Measurements from ENCODE around the gene CRIP2. TPM values are rescaled to one million over a fixed set of nuclear protein-coding genes. Genes with fewer than 3 reads are reported as not detected.

CRIP2 gene
- total and polyA plus RNA-seq, 2 of the 8 experiments (the other 6 are each of a cell fraction or from before 2014, with no cell fraction given) = 4.2 to 13.5 TPM

DNA sequence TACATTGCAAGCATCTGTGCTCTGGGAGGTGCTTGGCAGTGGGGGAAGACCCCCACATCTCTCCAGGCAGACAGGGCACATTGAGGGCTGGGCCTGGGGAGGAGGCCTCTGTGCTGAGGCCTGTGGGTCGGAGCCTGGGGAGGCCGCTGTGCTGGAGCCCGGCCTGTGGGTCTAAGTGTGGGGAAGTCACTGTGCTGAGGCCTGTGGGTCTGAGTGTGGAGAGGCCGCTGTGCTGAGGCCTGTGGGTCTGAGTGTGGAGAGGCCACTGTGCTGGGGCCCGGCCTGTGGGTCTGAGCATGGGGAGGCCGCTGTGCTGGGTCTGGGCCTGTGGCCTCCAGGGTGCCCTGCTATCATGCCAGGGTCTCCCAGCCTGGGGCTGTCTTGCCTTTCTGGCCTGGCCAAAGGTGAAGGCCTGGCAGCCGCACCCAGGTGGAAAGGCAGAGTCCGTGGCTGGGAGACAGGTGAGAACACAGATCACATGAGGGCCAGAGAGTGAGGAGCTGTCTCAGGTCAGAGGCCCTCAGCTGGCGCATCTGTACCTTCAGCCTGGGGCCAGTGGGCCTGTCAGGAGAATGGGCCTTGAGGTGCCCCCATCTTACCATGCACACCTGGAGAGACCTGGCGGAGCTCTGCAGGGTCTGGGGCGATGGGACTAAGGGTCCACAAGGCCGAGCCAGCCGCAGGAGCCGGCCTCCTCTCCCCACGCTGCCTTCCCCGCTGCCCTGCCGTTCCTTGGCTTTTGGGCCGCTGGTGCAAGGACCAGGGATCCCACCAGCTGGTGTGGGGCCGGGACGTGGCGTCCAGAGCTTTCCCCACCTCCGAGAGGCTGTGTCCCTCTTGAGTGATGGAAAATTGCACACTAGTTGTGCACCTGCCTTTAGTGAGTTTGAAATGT lies 18.6 kb upstream of the CRIP2 start:
- Histone ChIP-seq H3K36me3 (ENCODE audit: control insufficient read depth in 2 of 4, insufficient read depth in 4 of 4, low read length in 3 of 4) (peaks cover 23 to 70% (median 43%) of the 10 kb centered on the region in 4 experiments), H2BK12ac (ENCODE audit: low read depth, low read length) (no peak overlapping the region), H3K27ac (ENCODE audit: low read depth, low read length) (no peak overlapping the region), H4K20me1 (replicated peaks in 1 of 2; ENCODE audit: control insufficient read depth in 1 of 2, insufficient read depth in 2 of 2, low read length in 2 of 2) (peaks cover 9 to 18% of the 10 kb centered on the region in 2 experiments), H3K79me1 (ENCODE audit: low read depth, low read length) (peaks cover 2% of the 10 kb centered on the region; the same call in 1 of the 2 replicates), H4K91ac (replicated peaks; ENCODE audit: insufficient read length, low read length) (no peak overlapping the region), H2BK120ac (replicated peaks; ENCODE audit: low read depth, low read length) (no peak overlapping the region), H3K4me2 (ENCODE audit: insufficient read depth in 1 of 2, low read depth in 2 of 2, low read length in 2 of 2) (no peak overlapping the region), H4K8ac (ENCODE audit: extremely low read depth, insufficient read depth, low read length) (no peak overlapping the region), H3K23ac (ENCODE audit: insufficient read length) (no peak overlapping the region), H3K4me1 (replicated peaks in 1 of 4; ENCODE audit: control insufficient read depth in 3 of 4, insufficient read depth in 4 of 4, low read length in 3 of 4) (0 out of 7 replicates have a peak, but pooled peaks cover 0 to 2% (median 0%) of the 10 kb centered on the region in 4 experiments), H4K5ac (ENCODE audit: insufficient read length, low read depth, low read length) (no peak overlapping the region), H2AK5ac (ENCODE audit: low read depth, low read length) (no peak overlapping the region), H2AFZ (ENCODE audit: low read length) (no peak overlapping the region), H3K79me2 (ENCODE audit: control insufficient read depth in 1 of 2, insufficient read depth in 2 of 2, low read length in 2 of 2) (no peaks in the 10 kb centered on the region; a peak in 1 of 4 replicates), H2BK20ac (ENCODE audit: low read length) (no peak overlapping the region), H3K56ac (replicated peaks; ENCODE audit: insufficient read length, low read depth, low read length) (no peak overlapping the region), H3K9ac (replicated peaks in 1 of 4; ENCODE audit: extremely low read depth in 1 of 4, low read depth in 3 of 4, low read length in 3 of 4) (no peak overlapping the region), H2BK5ac (ENCODE audit: low read depth, low read length) (no peak overlapping the region; the same call in 1 of the 2 replicates), H3K9me3 (ENCODE audit: insufficient read depth in 2 of 2, low read depth in 1 of 2, low read length in 1 of 2) (no peaks in the 10 kb centered on the region), H3K27me3 (replicated peaks in 1 of 4; ENCODE audit: control insufficient read depth in 3 of 4, extremely low read depth in 1 of 4, insufficient read depth in 3 of 4, low read length in 3 of 4) (no peaks in the 10 kb centered on the region), H3K4me3 (ENCODE audit: extremely low read depth in 1 of 4, insufficient read depth in 2 of 4, low read depth in 3 of 4, low read length in 4 of 4) (no peak overlapping the region), H3K4ac (replicated peaks; ENCODE audit: insufficient read length, low read depth, low read length) (no peak overlapping the region), H3K23me2 (ENCODE audit: low read depth, low read length) (no peaks in the 10 kb centered on the region), H3K18ac (ENCODE audit: extremely low read depth, low read length) (no peak overlapping the region), H3K14ac (ENCODE audit: insufficient read length) (no peak overlapping the region), H2BK15ac (ENCODE audit: low read length) (no peak overlapping the region)
- 92% methylated on average over 21 of the region's 22 CpGs; no CpG with 5 or more reads in 1 of the 2 experiments for WGBS, 2 experiments (ENCODE audit: extremely low coverage in 1 of 2, insufficient coverage in 1 of 2, insufficient read length in 1 of 2, insufficient replicate concordance in 2 of 2, low coverage in 1 of 2, low lambda C conversion rate in 2 of 2, missing lambda C conversion rate in 1 of 2)
- no peak for DNase-seq (ENCODE audit: low read depth in 1 of 2, low spot score in 2 of 2)
- ChIA-PET CTCF (ENCODE audit: partially characterized antibody) (interaction anchor here (0.7 to 3.9 kb wide), 10 partner anchors 10 to 85 kb away, joined by 3 to 27 read pairs (median 6); no protein-coding TSS in a partner anchor), POLR2A (ENCODE audit: partially characterized antibody) (interaction anchor here (1.5 kb wide), 2 partner anchors 16 to 67 kb away, joined by 3 to 6 read pairs; no protein-coding TSS in a partner anchor)
- no peak for FAIRE-seq
- no peak for TF ChIP-seq RAD21 (IDR thresholded peaks at IDR 0.05 in 1 of 2, conservative IDR thresholded peaks at IDR 0.05 in 1 of 2; ENCODE audit: low read depth in 2 of 2, low read length in 2 of 2)
- TF ChIP-seq NANOG (IDR thresholded peaks at IDR 0.05; ENCODE audit: insufficient read depth, low read depth, low read length, poor library complexity, severe bottlenecking) = no peak
- no peak for TF ChIP-seq CHD1 (IDR thresholded peaks at IDR 0.05; ENCODE audit: low read depth, low read length)
- TF ChIP-seq JUND (IDR thresholded peaks at IDR 0.05; ENCODE audit: low read length) = no peak
- TF ChIP-seq SP2 (IDR thresholded peaks at IDR 0.05; ENCODE audit: low read length) = no peak
- no peak for TF ChIP-seq YY1 (IDR thresholded peaks at IDR 0.05; ENCODE audit: low read depth, low read length)
- TF ChIP-seq TAF1 (IDR thresholded peaks at IDR 0.05; ENCODE audit: low read depth, low read length) = no peak
- no peak for TF ChIP-seq SAP30 (IDR thresholded peaks at IDR 0.05; ENCODE audit: insufficient read depth, insufficient replicate concordance, low read length)
- TF ChIP-seq, protein P1, sequence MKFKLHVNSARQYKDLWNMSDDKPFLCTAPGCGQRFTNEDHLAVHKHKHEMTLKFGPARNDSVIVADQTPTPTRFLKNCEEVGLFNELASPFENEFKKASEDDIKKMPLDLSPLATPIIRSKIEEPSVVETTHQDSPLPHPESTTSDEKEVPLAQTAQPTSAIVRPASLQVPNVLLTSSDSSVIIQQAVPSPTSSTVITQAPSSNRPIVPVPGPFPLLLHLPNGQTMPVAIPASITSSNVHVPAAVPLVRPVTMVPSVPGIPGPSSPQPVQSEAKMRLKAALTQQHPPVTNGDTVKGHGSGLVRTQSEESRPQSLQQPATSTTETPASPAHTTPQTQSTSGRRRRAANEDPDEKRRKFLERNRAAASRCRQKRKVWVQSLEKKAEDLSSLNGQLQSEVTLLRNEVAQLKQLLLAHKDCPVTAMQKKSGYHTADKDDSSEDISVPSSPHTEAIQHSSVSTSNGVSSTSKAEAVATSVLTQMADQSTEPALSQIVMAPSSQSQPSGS (IDR thresholded peaks at IDR 0.05; ENCODE audit: low read length) = no peak
